Esophagus mucosa (tissue), 1 donor: ENCODE results near the gene CTBP1. TPM values are rescaled to one million over a fixed set of nuclear protein-coding genes. Genes with fewer than 3 reads are reported as not detected.

Experiments used
- ATAC-seq: fragments of 200-7000 bp; cut with Tn5 transposase; one replicate; pipeline ENCODE4 v1.9.1; 2020
- total RNA-seq: library from RNA; stranded (reverse); gene quantifications from one replicate; pipeline ENCODE4 v1.2.4, GENCODE V29; 2023
- donor health status: DM: yes; HTN: yes; CAD: no.

Gene CTBP1
- total RNA-seq, 1 donor from 2014 or later, result 89.4 TPM

DNA sequence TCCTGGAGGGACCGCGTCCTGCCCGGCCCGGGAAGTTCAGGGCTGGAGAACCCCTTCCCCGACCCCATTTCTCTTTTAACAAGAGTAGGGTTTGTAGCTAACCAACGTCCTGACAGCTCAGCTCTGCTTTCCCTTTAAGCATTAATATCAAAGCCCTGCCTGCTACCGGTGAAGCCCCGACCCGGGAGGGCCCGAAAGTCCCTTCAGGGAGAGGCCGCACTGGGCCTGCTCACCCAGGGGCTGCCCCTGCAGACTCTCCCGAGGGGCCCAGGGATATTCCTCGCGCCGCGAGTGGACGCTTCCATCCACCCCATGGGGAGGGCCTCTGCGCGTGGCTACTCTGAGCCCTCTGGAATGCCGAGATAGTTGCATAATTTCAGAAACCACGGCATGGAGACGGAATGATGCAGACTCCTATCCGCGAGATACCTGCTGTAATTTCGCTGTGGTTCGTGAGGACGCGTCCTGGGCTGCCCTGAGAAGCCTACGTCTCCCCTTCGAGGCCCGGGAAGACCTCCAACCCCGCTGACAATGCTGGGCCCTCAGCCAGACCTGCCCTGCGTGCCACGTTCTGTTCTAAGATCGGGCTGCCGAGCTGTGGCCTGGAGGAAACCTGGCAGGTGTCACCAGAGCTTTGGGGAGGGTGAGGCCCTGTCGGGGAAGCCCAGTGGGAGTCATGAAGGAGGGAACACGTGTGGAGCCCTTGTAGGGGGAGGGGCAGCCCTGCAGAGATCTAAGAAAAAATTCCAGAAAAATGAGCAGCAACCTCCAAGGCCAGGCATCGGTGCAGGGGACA, 999 bp upstream of the CTBP1 start:
- ATAC-seq, result peak; percentile 4

- ATAC-seq, result peak; percentile 68
These were observed 309 bp upstream of the CTBP1 start for GRCh38 chr4:1249148-1249730.

DNA sequence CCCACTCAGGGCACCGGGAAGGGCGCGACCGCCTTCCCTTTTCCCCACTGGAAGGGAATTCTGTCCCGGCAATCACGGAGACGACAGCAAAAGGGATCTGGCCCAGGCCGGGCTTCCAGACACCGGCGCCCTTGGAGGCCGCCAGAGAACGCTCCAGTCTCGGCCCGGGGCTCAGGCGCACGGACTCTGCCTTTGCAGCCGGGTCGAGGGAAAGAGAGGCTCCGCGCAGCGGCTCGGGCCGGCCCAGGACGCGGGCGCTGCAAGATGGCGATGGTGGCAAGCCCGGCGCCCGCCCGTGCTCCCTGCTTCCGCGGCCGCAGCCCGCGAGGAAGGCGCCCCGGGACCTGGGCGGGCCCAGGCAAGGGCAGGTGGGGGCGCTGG, 1.1 kb downstream of the CTBP1 start:
- ATAC-seq, result no peak

DNA sequence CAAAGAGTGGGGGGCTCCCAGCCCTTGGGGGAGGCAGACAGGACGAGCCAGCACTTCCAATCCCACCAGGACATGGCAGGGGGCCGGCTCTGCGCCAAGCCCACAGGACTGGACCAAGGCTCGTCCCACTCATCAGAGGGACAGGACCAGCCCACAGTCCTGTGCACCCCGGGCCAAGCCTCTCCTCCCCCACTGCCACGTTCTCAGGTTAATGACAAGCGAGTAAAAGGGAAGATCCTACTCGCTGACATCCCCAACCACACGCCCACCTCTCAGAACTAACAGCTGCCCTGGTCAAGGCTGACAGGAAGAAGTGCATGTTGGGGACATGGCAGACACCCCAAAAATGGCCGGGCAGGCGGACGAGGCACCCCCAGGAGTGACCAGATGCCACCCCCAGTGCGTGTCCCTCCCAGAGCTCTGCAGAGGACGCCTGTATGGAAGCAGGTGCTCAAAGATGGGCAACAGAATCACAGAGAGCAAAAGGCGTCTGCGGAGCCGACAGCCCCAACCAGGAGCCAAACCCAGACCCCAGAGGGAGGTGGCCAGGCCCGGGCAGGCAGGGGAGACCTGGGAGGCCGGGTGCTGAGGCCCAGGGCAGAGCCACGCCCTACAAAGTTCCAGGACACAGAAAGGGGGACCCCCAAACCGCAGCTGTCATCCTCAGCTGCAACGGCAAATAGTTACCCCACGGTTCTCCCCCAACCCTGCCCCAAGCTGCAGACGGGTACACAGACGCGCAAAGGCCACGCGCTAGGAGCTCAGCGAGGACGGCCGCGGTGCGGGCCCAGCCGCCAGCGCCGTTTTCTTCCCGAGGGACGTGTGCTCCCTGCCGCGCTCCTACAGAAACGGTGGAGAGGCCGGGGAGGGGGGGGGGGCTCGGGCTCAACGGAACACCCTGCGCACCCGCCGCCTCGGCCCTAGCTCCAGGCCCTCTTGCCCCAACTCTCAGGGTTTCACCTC, 1.7 kb downstream of the CTBP1 start:
- no peak for ATAC-seq

DNA sequence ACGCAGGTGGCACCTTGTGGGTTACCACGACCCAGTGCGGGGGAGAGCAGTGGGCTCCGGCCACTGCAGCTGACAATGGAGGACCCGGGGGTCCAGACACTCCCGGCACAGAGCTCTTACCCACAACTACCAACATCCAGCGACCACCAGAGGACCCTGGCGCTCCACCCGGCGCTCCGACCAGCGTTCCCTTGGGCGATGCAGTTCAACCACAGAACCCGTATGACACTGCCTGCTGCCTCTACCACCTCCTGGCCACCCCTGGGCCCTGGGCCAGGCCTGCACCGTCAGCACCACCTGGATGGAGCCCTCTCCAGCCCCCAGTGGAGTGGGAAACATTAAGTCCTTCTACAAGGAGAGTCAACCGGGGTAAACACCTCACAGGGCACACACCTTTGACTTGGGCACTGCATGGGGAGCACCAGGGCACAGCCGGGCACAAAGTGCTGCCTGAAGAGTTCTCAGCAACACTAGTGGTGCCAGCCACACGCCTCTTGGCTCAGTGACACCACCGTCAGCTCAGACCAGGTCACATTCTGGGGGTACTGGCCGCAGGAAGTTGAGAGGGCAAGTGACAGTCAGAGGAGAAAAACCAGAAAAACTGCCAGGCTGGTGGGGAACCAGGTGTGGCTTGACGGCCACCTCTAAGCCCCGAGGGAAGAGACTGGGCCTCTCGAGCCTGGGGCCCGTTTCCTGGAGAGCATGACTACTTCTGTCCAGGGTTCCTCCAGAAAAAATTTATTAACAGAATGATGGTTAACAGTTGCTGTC, 2.6 kb downstream of the CTBP1 start:
- ATAC-seq, result no peak

DNA sequence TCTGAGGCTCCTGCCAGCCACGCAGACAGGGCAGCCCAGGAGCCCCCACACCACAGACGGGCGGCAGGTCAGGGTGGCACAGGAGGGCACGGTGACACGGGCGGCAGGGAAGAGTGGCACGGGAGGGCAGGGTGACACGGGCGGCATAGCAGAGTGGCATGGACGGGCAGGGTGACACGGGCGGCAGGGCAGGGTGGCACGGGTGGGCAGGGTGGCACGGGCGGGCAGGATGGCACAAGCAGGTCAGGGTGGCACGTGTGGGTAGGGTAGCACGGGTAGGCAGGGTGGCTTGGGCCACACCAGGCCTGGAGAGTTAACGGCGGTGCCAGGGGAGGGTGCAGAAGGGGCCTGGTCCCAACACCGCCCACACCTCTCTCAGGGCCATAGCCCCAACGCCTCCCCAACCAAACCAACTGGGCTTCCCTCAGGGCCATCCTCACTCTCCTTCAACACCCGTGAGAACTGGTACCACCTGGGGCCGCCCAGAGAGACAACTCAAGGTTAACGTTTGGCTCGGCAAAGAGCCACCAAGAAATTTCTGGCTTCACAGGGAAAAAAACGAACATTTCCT, 3.4 kb downstream of the CTBP1 start:
- no peak for ATAC-seq

GRCh38 chr4:1244978-1245471, 3.9 kb downstream of the CTBP1 start:
- ATAC-seq, result no peak

DNA sequence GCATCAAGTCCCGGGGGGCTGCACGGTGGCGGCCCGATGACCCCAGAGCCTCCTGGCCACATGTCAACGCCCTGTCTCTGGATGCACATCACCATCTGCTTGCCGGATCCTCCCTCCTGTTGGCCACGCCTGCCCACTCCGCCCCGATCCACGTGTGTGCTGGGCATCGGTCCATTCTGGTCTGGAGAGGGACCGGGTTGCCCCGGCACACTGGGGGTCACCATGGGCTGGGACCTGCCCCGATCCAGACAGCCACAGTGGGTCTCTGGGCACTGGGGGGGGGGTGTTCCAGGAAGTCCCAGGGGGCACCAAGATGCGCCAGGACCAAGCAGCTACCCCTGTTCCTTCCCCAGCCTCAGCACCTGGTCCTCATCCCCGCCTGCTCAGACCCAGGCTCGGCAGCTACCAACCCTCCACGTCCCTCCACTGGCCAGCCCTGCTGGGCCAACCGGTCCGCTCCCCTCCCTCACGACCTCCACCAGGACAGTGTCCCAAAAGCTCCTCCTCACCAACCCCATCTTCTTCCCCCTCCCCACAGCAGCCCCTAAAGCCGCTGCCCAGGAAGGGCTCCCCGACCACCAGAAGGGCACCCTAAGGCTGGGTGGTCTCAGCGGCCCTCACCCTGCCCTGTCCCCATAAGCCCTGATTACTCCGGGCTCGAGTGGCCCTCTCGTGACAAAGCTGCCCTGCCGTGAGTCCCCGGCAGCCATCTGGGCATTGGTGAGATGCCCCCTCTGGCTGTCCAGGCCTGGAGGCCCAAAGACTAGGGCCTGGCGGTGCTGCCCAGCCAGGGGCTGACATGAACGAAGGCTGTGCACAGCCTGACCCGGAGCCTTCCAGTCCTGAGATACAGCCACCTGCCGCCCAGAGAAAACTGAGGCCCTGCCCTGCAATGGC, 4.6 kb downstream of the CTBP1 start:
- no peak for ATAC-seq

- no peak for ATAC-seq
These were observed 5.4 kb downstream of the CTBP1 start for GRCh38 chr4:1243451-1244080.

GRCh38 chr4:1242506-1243450, 6.2 kb downstream of the CTBP1 start:
- ATAC-seq, result no peak

DNA sequence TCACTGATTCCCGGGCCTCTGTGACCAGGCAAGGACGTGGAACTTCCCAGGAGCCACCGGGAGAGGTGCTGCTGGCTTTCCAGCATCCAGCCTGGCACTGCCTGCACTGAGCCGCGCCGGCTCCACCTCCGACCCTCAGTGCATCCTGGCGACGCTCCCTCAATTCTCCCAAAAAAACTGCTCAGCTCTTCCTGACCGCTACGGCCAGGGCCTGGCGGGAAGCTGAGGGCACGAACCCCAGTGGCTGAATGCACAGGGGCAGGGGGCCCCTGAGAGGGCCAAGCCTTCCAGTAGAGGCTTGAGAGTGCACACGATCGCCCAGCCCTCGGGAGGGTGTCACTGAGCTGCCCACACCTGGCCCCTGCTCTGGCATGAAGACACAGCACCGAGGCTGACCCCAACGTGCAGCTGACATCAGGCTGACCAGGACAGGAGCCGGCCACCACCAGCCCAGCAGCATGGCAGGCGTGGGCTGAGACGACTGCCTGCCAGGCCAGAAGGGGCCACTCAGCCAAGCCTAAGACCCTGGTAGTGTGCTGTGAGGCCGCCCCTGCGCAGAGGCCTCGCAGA, 6.9 kb downstream of the CTBP1 start:
- ATAC-seq, result no peak

- no peak for ATAC-seq
These were observed 7.4 kb downstream of the CTBP1 start for GRCh38 chr4:1241466-1241935.

GRCh38 chr4:1240721-1241465, 8.0 kb downstream of the CTBP1 start:
- no peak for ATAC-seq

DNA sequence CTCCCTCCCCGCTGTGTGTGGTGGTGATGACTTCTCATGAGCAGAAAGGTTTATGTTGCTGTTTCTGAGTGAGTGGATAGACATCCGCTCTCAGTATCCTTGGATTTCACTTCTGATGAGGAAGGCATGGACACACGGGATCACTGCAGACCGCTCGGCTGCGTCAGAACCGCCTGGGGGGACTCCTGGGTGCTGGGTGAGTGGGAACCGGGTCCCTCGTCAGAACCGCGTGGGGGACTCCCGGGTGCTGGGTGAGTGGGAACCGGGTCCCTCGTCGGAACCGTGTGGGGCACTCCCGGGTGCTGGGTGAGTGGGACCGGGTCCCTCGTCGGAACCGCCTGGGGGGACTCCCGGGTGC, 9.0 kb downstream of the CTBP1 start:
- no peak for ATAC-seq

GRCh38 chr4:1239141-1239949, 9.6 kb downstream of the CTBP1 start:
- ATAC-seq, result peak; percentile 10

DNA sequence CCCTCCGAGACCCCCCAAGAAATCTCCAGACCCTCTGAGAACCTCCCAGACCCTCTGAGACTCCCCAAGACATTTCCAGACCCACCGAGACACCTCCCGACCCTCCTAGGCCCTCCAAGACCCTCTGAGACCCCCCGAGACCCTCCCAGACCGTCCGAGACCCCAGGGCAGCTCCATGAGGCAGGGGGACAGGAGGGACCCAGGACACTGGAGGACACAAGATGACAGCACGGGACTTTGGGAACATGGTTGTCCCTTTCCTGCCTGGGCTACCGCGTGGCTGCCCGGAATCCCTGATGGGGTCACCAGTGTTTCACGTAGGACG, 10.3 kb downstream of the CTBP1 start:
- no peak for ATAC-seq

GRCh38 chr4:1237981-1238675, 10.8 kb downstream of the CTBP1 start:
- no peak for ATAC-seq
